Endothelial cell of umbilical vein (primary cell): ENCODE measurements around the gene NR5A1. TPM values are rescaled to one million over a fixed set of nuclear protein-coding genes. Genes with fewer than 3 reads are reported as not detected.

Experiments
- BruUV-seq: library from RNA; stranded (reverse); fragments of 400-500 nt; replicated peaks from 2 replicates; lab custom pipeline; 2021; lab: Mats Ljungman, UMichigan
- CTCF ChIA-PET: fragments of 300-600, 350-600 bp; sonication (Branson Sonifier 250); formaldehyde crosslinking; loops from one replicate; lab custom pipeline; 2021; ENCODE audit warnings: antibody characterized with exemption, inconsistent platforms; lab: Charles Lee
- POLR2A ChIA-PET: fragments of 300-600, 350-600 bp; sonication (Branson Sonifier 250); formaldehyde crosslinking; loops from one replicate; lab custom pipeline; 2021; ENCODE audit warnings: antibody characterized with exemption, inconsistent platforms; lab: Charles Lee
- DNase-seq: peaks from one replicate; pipeline ENCODE4 v3.0.0-alpha.2; 2011; ENCODE audit warnings: low read depth, low spot score
- FAIRE-seq: peaks from 2 replicates; lab custom pipeline; 2011; peaks lifted over from hg19 to GRCh38; lab: Jason Lieb, UNC
- H2AFZ ChIP-seq: 2 replicates; pipeline ENCODE4 v1.6.0; 2012; ENCODE audit warnings: low read depth, low read length, control low read depth, inconsistent platforms
- H3K27ac ChIP-seq: 2 replicates; pipeline ENCODE4 v1.5.1; 2011; ENCODE audit warnings: low read depth, mild to moderate bottlenecking, control low read depth, low read length, moderate library complexity; ENCODE audit not compliant: insufficient read depth
- H3K27me3 ChIP-seq, 2 experiments: 2 replicates each; pipeline versions ENCODE4 v1.6.0 to v1.6.1; 2011; ENCODE audit warnings: low read length in 2 of 2, mixed read lengths in 1 of 2; ENCODE audit not compliant: control insufficient read depth in 2 of 2, insufficient read depth in 2 of 2
- H3K36me3 ChIP-seq, 2 experiments: 2 replicates in 1 of 2; 3 replicates in 1 of 2; pipeline ENCODE4 v1.5.1; 2011; ENCODE audit warnings: low read length in 2 of 2, mild to moderate bottlenecking in 1 of 2, moderate library complexity in 1 of 2; ENCODE audit not compliant: control insufficient read depth in 2 of 2, insufficient read depth in 2 of 2; ENCODE audit errors: extremely low read depth in 1 of 2
- H3K4me1 ChIP-seq: 3 replicates; pipeline ENCODE4 v1.5.1; 2011; ENCODE audit warnings: mild to moderate bottlenecking, low read length; ENCODE audit not compliant: control insufficient read depth, insufficient read depth; ENCODE audit errors: extremely low read depth
- H3K4me2 ChIP-seq: 2 replicates; pipeline ENCODE4 v1.6.1; 2011; ENCODE audit warnings: low read length, control low read depth, mixed read lengths; ENCODE audit not compliant: insufficient read depth
- H3K4me3 ChIP-seq, 3 experiments: fragments of 200-600 bp in 1 of 3; sonication (generic), shearing (Covaris generic) in 1 of 3; replicated peaks in 1 of 3; 2 replicates each; pipeline ENCODE4 v1.5.1; 2011 to 2016; ENCODE audit warnings: control low read depth in 3 of 3, low read length in 3 of 3, mild to moderate bottlenecking in 2 of 3, inconsistent platforms in 1 of 3, low read depth in 1 of 3, moderate library complexity in 1 of 3; ENCODE audit not compliant: insufficient read depth in 1 of 3
- H3K79me2 ChIP-seq: 2 replicates; pipeline ENCODE4 v1.6.0; 2012; ENCODE audit warnings: low read length, inconsistent platforms; ENCODE audit not compliant: control insufficient read depth, insufficient read depth
- H3K9ac ChIP-seq: replicated peaks from 2 replicates; pipeline ENCODE3; 2011; ENCODE audit warnings: low read length, control low read depth; ENCODE audit not compliant: insufficient read depth; ENCODE audit errors: extremely low read depth
- H3K9me1 ChIP-seq: replicated peaks from 3 replicates; pipeline ENCODE4 v1.6.0; 2011; ENCODE audit warnings: mild to moderate bottlenecking, low read length; ENCODE audit not compliant: control insufficient read depth, insufficient read depth; ENCODE audit errors: extremely low read depth
- H3K9me3 ChIP-seq: replicated peaks from 2 replicates; pipeline ENCODE4 v1.5.1; 2012; ENCODE audit warnings: low read length, inconsistent platforms; ENCODE audit not compliant: control insufficient read depth, insufficient read depth
- H4K20me1 ChIP-seq: replicated peaks from 2 replicates; pipeline ENCODE3; 2011; ENCODE audit warnings: mild to moderate bottlenecking, low read length; ENCODE audit not compliant: control insufficient read depth, insufficient read depth; ENCODE audit errors: extremely low read depth
- CTCF ChIP-seq, 2 donors: IDR thresholded peaks; 1 replicate in 1 of 2; 2 replicates in 1 of 2; pipeline ENCODE4 v1.5.1; 2011; ENCODE audit warnings: low read length in 2 of 2, mild to moderate bottlenecking in 2 of 2, moderate library complexity in 2 of 2, control low read depth in 1 of 2, inconsistent platforms in 1 of 2, low read depth in 1 of 2; ENCODE audit not compliant: insufficient read depth in 1 of 2; ENCODE audit errors: extremely low read depth in 1 of 2
- EZH2 ChIP-seq: IDR thresholded peaks from 2 replicates; pipeline ENCODE4 v1.6.1; 2012; ENCODE audit warnings: borderline replicate concordance, low read depth, mild to moderate bottlenecking, moderate library complexity, low read length, inconsistent platforms; ENCODE audit not compliant: severe bottlenecking
- POLR2A ChIP-seq: IDR thresholded peaks from 2 replicates; pipeline ENCODE4 v1.6.1; 2012; ENCODE audit warnings: low read depth, mild to moderate bottlenecking, control low read depth, low read length
- dilution Hi-C: fragments of 300-500 bp; cut with MboI; formaldehyde crosslinking; loops from one replicate; pipeline ENCODE4 v1.15.0; 2019; ENCODE audit warnings: low sequenced_read_pairs; ENCODE audit not compliant: extremely low pct_ligation_motif_present
- intact Hi-C: fragments of 100-400 bp; cut with micrococcal nuclease; formaldehyde crosslinking; loops from one replicate; pipeline ENCODE4 v1.10.0; 2022
- polyA plus RNA-seq, 4 experiments: library from polyadenylated mRNA; depleted of rRNA in 3 of 4; stranded (reverse) in 3 of 4; unstranded in 1 of 4; fragments of >200 nt; gene quantifications; 2 replicates each; pipeline versions ENCODE4 v1.2.1 to v1.2.3, GENCODE V29; 2011 to 2012; ENCODE audit warnings: missing spikeins in 1 of 4
- total RNA-seq: library from RNA; stranded (reverse); gene quantifications from 2 replicates; pipeline ENCODE4 v1.2.3, GENCODE V29; 2021

NR5A1 gene
- total and polyA plus RNA-seq, 2 donors (not counting 3 experiments of a cell fraction or from before 2014, with no cell fraction given) = not detected

GRCh38 chr9:124504530-124505005 is 2.6 kb downstream of the NR5A1 start:
- TF ChIP-seq POLR2A (no peak), EZH2 (peak; percentile 81)
- Histone ChIP-seq H3K9me1 (no peaks in the 10 kb centered on the region), H3K27me3 (peaks cover 41 to 50% of the 10 kb centered on the region in 2 experiments), H3K9me3 (no peaks in the 10 kb centered on the region), H3K79me2 (no peaks in the 10 kb centered on the region), H3K4me2 (no peak overlapping the region), H3K9ac (no peak overlapping the region), H3K27ac (no peak overlapping the region), H4K20me1 (no peaks in the 10 kb centered on the region), H3K4me3 (no peak overlapping the region), H3K36me3 (no peaks in the 10 kb centered on the region), H2AFZ (no peak overlapping the region), H3K4me1 (no peaks in the 10 kb centered on the region)
- FAIRE-seq (no peak), DNase-seq (no peak)
- ChIA-PET POLR2A (no interaction called here), CTCF (no interaction called here)
- BruUV-seq = no TSS peak
- intact Hi-C loops = no loop called here
- dilution Hi-C loops = no loop called here

GRCh38 chr9:124503713-124504529 is 3.3 kb downstream of the NR5A1 start:
- H4K20me1 ChIP-seq = no peaks in the 10 kb centered on the region
- POLR2A ChIA-PET = no interaction called here
- no peak overlapping the region for H3K4me2 ChIP-seq
- intact Hi-C loops (no loop called here), dilution Hi-C loops (no loop called here)
- no peak overlapping the region for H3K4me3 ChIP-seq
- TF ChIP-seq EZH2 = peak; percentile 98
- no peak for TF ChIP-seq CTCF (IDR thresholded peaks at IDR 0.05; ENCODE audit: extremely low read depth in 1 of 2, insufficient read depth in 1 of 2, low read depth in 1 of 2, low read length in 2 of 2)
- H3K9ac ChIP-seq = no peak overlapping the region
- no peak overlapping the region for H3K27ac ChIP-seq
- FAIRE-seq (no peak), DNase-seq (no peak)
- no peaks in the 10 kb centered on the region for H3K9me3 ChIP-seq
- no peaks in the 10 kb centered on the region for H3K9me1 ChIP-seq
- no peaks in the 10 kb centered on the region for H3K79me2 ChIP-seq
- CTCF ChIA-PET = no interaction called here
- no peaks in the 10 kb centered on the region for H3K36me3 ChIP-seq
- H3K27me3 ChIP-seq = peaks cover 41 to 50% of the 10 kb centered on the region in 2 experiments
- BruUV-seq = no TSS peak
- H2AFZ ChIP-seq = no peak overlapping the region
- no peaks in the 10 kb centered on the region for H3K4me1 ChIP-seq
